Keratinocyte (primary cell): Measurements from ENCODE around the gene OPHN1.

Experiments
- CTCF ChIP-seq, 3 experiments: IDR thresholded peaks in 1 of 3; conservative IDR thresholded peaks in 1 of 3; optimal IDR thresholded peaks in 1 of 3; 2 replicates in 2 of 3; 3 replicates in 1 of 3; pipeline versions ENCODE3 to v1.5.1; 2011; ENCODE audit warnings: low read length in 3 of 3, mild to moderate bottlenecking in 3 of 3, moderate library complexity in 2 of 3, control low read depth in 1 of 3, inconsistent platforms in 1 of 3; ENCODE audit not compliant: insufficient read depth in 2 of 3; ENCODE audit errors: extremely low read depth in 1 of 3
- EZH2 ChIP-seq: IDR thresholded peaks from one replicate; pipeline ENCODE4 v1.6.1; 2012; ENCODE audit warnings: inconsistent platforms, mild to moderate bottlenecking, low read length, moderate library complexity

- TF ChIP-seq EZH2 (no peak), CTCF (optimal IDR thresholded peaks at IDR 0.05 in 1 of 3, IDR thresholded peaks at IDR 0.05 in 1 of 3, conservative IDR thresholded peaks at IDR 0.05 in 1 of 3; ENCODE audit: extremely low read depth in 1 of 3, insufficient read depth in 2 of 3, low read length in 3 of 3) (no peak)
Observed at GRCh38 chrX:68204521-68205038, 228.7 kb downstream of the OPHN1 start.
